Central memory CD8-positive, alpha-beta T cell (primary cell): Measurements from ENCODE around the gene AMBRA1.

Experiments
- ATAC-seq: fragments of 150-1000 bp; cut with Tn5 transposase; replicated peaks from 2 replicates; pipeline ENCODE4 v1.10.0; 2022; ENCODE audit warnings: mild to moderate bottlenecking, moderate FRiP score, moderate number of reproducible peaks; ENCODE audit not compliant: poor library complexity, severe bottlenecking; ENCODE audit errors: extremely low read depth
- DNase-seq, 2 donors: peaks; one replicate each; pipeline ENCODE4 v3.0.0; 2021; ENCODE audit warnings: low spot score in 2 of 2
- H3K27ac Mint-ChIP-seq: one replicate; pipeline ENCODE4 v1.8.0; 2022; ENCODE audit warnings: low read depth, mild to moderate bottlenecking, moderate library complexity, mixed read lengths
- H3K27me3 Mint-ChIP-seq: one replicate; pipeline ENCODE4 v1.8.0; 2022; ENCODE audit warnings: mixed read lengths
- H3K36me3 Mint-ChIP-seq: one replicate; pipeline ENCODE4 v1.8.0; 2022; ENCODE audit warnings: mild to moderate bottlenecking, moderate library complexity, mixed read lengths; ENCODE audit not compliant: insufficient read depth
- H3K4me1 Mint-ChIP-seq: one replicate; pipeline ENCODE4 v1.8.0; 2022; ENCODE audit warnings: mixed read lengths
- H3K4me3 Mint-ChIP-seq: one replicate; pipeline ENCODE4 v1.8.0; 2022; ENCODE audit warnings: mild to moderate bottlenecking, moderate library complexity, mixed read lengths
- H3K9me3 Mint-ChIP-seq: one replicate; pipeline ENCODE4 v1.8.0; 2022; ENCODE audit warnings: mixed read lengths

The AMBRA1 gene

GRCh38 chr11:46630237-46630636, 36.4 kb upstream of the AMBRA1 start:
- Mint-ChIP-seq H3K4me1 (peaks cover 14% of the 10 kb centered on the region), H3K9me3 (no peaks in the 10 kb centered on the region), H3K27me3 (no peaks in the 10 kb centered on the region), H3K27ac (no peak overlapping the region), H3K36me3 (peaks cover 43% of the 10 kb centered on the region), H3K4me3 (no peak overlapping the region)
- ATAC-seq (no peak), DNase-seq (no peak)

- no peak for ATAC-seq
- Mint-ChIP-seq H3K9me3 (no peaks in the 10 kb centered on the region), H3K27ac (no peak overlapping the region), H3K36me3 (peaks cover 52% of the 10 kb centered on the region), H3K4me1 (peaks cover 17% of the 10 kb centered on the region), H3K4me3 (no peak overlapping the region), H3K27me3 (no peaks in the 10 kb centered on the region)
- no peak for DNase-seq
These were observed 35.1 kb upstream of the AMBRA1 start for GRCh38 chr11:46628961-46629360.

- Mint-ChIP-seq H3K4me3 (no peak overlapping the region), H3K27ac (no peak overlapping the region), H3K9me3 (no peaks in the 10 kb centered on the region), H3K27me3 (no peaks in the 10 kb centered on the region), H3K36me3 (peaks cover 59% of the 10 kb centered on the region), H3K4me1 (peaks cover 23% of the 10 kb centered on the region)
- ATAC-seq (no peak), DNase-seq (no peak)
These were observed 31.6 kb upstream of the AMBRA1 start for GRCh38 chr11:46625406-46625805.

- Mint-ChIP-seq H3K4me3 (peak overlapping the region; percentile 93), H3K36me3 (peaks cover 40% of the 10 kb centered on the region), H3K27me3 (no peaks in the 10 kb centered on the region), H3K9me3 (no peaks in the 10 kb centered on the region), H3K27ac (peak overlapping the region; percentile 99), H3K4me1 (peaks cover 41% of the 10 kb centered on the region)
- DNase-seq, result no peak
- ATAC-seq, result no peak
These were observed 25.0 kb upstream of the AMBRA1 start for GRCh38 chr11:46618837-46619236.

- Mint-ChIP-seq H3K9me3 (no peaks in the 10 kb centered on the region), H3K27ac (peak overlapping the region; percentile 99), H3K36me3 (peaks cover 34% of the 10 kb centered on the region), H3K27me3 (no peaks in the 10 kb centered on the region), H3K4me3 (peak overlapping the region; percentile 93), H3K4me1 (peaks cover 41% of the 10 kb centered on the region)
- ATAC-seq (no peak), DNase-seq (no peak)
These were observed 24.1 kb upstream of the AMBRA1 start for GRCh38 chr11:46617972-46618314.

GRCh38 chr11:46617134-46617971, 23.5 kb upstream of the AMBRA1 start, which contains the start of the genes ATG13 and HARBI1:
ATG13 (plus strand) TSS chr11:46617553; CDS start chr11:46644292, 26,739 bp downstream.
HARBI1 (minus strand) TSS chr11:46617227; CDS start chr11:46616237, 990 bp downstream.
- ATAC-seq (peak; percentile 95), DNase-seq (peak; percentile 84 to 90)
- Mint-ChIP-seq H3K4me3 (peak within 1 kb of the TSS; percentile 93), H3K4me1 (peaks cover 41% of the 10 kb centered on the region), H3K27ac (peak within 1 kb of the TSS; percentile 99), H3K36me3 (peaks cover 28% of the 10 kb centered on the region), H3K9me3 (no peaks in the 10 kb centered on the region), H3K27me3 (no peaks in the 10 kb centered on the region)

- Mint-ChIP-seq H3K4me3 (peak overlapping the region; percentile 93), H3K4me1 (peaks cover 42% of the 10 kb centered on the region), H3K27ac (peak overlapping the region; percentile 99), H3K9me3 (no peaks in the 10 kb centered on the region), H3K27me3 (no peaks in the 10 kb centered on the region), H3K36me3 (peaks cover 24% of the 10 kb centered on the region)
- no peak for ATAC-seq
- DNase-seq, result no peak
These were observed 22.8 kb upstream of the AMBRA1 start for GRCh38 chr11:46616551-46617133.

GRCh38 chr11:46615756-46616155, 21.9 kb upstream of the AMBRA1 start:
- no peaks in the 10 kb centered on the region for H3K9me3 Mint-ChIP-seq
- peak overlapping the region; percentile 93 for H3K4me3 Mint-ChIP-seq
- DNase-seq (no peak), ATAC-seq (no peak)
- H3K4me1 Mint-ChIP-seq, result peaks cover 37% of the 10 kb centered on the region
- H3K36me3 Mint-ChIP-seq, result peaks cover 23% of the 10 kb centered on the region
- H3K27me3 Mint-ChIP-seq, result no peaks in the 10 kb centered on the region
- H3K27ac Mint-ChIP-seq, result peak overlapping the region; percentile 99

- Mint-ChIP-seq H3K4me1 (peaks cover 25% of the 10 kb centered on the region), H3K9me3 (no peaks in the 10 kb centered on the region), H3K36me3 (peaks cover 13% of the 10 kb centered on the region), H3K4me3 (no peak overlapping the region), H3K27me3 (no peaks in the 10 kb centered on the region), H3K27ac (no peak overlapping the region)
- DNase-seq (no peak), ATAC-seq (no peak)
These were observed 18.5 kb upstream of the AMBRA1 start for GRCh38 chr11:46612326-46612725.

GRCh38 chr11:46611526-46612304, 17.9 kb upstream of the AMBRA1 start:
- H3K27ac Mint-ChIP-seq, result no peak overlapping the region
- peaks cover 21% of the 10 kb centered on the region for H3K4me1 Mint-ChIP-seq

GRCh38 chr11:46609386-46609785, 15.6 kb upstream of the AMBRA1 start:
- no peaks in the 10 kb centered on the region for H3K9me3 Mint-ChIP-seq
- H3K27ac Mint-ChIP-seq, result no peak overlapping the region
- peaks cover 2% of the 10 kb centered on the region for H3K36me3 Mint-ChIP-seq
- H3K4me1 Mint-ChIP-seq, result peaks cover 15% of the 10 kb centered on the region
- no peak for DNase-seq
- no peaks in the 10 kb centered on the region for H3K27me3 Mint-ChIP-seq
- ATAC-seq, result no peak
- H3K4me3 Mint-ChIP-seq, result no peak overlapping the region

More at GRCh38 chr11:46611526-46612304, 17.9 kb upstream of the AMBRA1 start:
- Mint-ChIP-seq H3K27me3 (no peaks in the 10 kb centered on the region), H3K36me3 (peaks cover 7% of the 10 kb centered on the region), H3K4me3 (no peak overlapping the region), H3K9me3 (no peaks in the 10 kb centered on the region)
- no peak for DNase-seq
- no peak for ATAC-seq

GRCh38 chr11:46607516-46607915, 13.7 kb upstream of the AMBRA1 start:
- no peaks in the 10 kb centered on the region for H3K9me3 Mint-ChIP-seq
- H3K4me1 Mint-ChIP-seq, result peaks cover 15% of the 10 kb centered on the region
- no peaks in the 10 kb centered on the region for H3K27me3 Mint-ChIP-seq
- H3K27ac Mint-ChIP-seq, result no peak overlapping the region
- peaks cover 2% of the 10 kb centered on the region for H3K36me3 Mint-ChIP-seq
- ATAC-seq, result no peak
- H3K4me3 Mint-ChIP-seq, result no peak overlapping the region
- no peak for DNase-seq
